Activated CD4-positive, alpha-beta T cell treated with anti-CD3 and anti-CD28 coated beads for 48 hours (primary cell): Measurements from ENCODE around the gene STK17B.
"Not testable (repeated sequence)": the region's sequence is repeated elsewhere in the genome, so short reads cannot be mapped to it uniquely, and the experiment has no call there.

Source experiments
- DNase-seq: peaks from one replicate; pipeline ENCODE4 v3.0.0-alpha.2; 2020

The STK17B gene

DNA sequence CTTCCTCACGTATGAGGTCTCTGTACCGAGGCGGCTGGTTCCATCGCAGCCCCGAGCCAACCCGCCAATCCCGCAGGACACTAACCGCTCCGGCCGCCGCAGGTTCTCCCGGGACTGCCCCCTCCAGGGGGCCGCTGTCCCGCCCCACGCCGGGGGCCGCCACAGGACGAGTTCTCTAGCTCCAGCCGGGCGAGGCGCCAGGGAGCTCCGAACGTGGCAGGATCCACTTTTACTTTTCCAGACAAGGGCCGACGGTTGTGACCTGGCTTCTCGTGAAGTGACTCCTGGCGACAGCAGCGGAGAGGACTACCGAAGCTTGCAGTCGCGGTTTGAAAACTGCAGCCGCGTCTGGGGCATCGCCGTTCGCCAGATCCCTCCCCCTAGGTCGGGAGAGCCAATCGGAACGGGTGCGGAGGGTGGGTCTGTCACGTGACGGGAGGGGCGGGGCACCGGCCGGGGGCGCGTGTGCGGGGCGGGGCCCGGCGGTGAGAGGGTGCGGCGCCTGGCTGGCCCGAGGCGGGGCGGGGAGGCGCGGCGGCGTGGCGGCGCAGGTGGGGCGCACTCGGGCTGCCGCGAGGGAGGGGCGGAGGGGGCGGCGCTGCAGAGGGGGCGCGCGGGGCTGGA, at the start of gene STK17B:
Gene STK17B (minus strand): TSS at position 331 of the 624 bp plus-strand sequence. CDS start 8,195 bp downstream, outside the sequence.
- peak; percentile 98 for DNase-seq

DNA sequence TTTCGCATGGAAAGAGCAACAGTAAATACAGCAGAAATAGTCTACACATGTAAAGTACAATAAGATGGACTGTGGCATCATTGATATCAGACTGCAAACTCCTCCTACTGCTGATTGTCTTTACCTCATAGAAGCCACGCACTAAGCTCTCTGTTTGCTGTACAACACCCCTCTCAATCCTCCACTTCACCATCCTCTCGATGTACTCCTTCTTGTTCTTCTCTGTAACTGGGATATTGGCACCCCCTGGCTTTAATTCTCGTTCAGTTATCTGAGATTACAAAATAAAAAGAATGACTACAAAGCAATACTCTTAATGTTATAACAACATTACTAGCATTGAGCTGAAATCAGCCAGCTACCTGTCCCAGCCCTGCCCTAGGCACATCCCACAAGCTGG, 49.3 kb upstream of the STK17B start:
- no peak for DNase-seq

DNA sequence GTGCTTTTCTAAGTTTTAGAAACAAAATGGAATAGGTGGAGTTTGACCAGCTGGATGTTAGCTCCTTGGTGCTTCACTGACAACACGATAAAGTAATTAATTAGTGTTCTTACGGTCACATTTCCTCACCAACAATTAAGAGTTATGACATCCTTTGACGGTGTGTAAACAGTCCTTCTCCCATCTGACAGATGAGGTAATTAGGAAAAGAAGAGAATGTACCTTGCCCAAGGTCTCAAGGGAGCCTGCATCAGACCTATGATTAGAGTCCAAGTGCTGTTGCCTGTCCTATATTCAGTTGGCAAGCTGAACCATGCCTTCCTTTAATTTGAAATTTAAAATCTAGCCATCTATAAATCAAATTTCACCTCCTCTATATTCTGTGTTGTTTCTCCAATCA, 48.3 kb upstream of the STK17B start:
- no peak for DNase-seq

DNA sequence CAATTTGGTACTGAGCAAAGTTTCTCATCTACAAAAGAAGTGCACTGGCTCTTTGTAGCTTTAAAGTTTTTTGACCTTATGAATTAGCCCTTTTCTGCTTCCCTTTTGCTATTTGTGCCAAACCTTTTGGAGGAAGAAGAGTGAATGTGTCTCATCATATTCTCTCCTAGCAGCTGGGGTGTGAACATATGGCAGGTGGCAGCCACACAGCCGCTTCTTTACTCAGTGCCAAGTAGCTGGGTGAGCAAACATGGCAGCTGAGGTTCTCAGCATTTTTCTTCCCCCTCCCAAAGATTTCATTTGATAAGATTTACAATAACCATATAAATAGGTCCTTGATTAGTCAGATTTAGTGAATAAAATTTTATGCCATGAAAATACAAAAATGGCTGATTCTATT, 46.7 kb upstream of the STK17B start:
- DNase-seq, result no peak

DNA sequence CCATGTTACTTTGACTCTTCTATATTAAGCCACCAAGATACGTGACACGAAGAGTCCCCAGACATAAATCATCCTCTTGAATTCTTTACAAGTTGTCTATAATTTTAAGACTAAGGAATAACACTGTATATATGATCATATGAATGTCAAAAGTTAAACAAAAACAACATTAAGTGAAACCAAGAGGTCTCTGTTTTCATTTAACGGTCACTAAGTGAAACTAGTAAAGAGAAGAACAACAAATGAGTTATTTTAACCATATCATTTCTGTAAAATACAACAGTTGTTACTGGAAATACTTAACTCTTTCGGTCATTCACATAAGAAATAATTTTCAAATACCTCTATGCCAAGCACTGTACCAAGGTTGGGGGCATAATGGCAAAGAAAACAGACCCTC, 45.7 kb upstream of the STK17B start:
- DNase-seq, result no peak

DNA sequence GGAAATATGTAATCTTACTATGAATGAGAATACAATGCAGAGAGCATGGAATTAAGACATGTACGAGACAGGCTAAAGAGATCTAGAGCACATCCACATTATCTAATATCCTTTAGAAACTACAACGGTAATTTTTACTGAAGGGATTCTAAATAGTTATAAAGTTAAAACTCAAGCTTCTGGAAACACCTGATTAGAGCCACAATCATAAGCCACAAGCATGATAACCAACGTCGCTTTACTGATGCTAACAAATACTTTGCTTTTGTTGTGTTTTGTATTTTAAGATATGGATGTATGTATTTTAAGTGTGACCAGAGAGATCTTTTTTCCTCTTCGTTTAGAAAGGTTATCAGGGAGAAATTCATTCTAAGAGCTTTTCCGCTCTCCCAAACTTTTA, 44.0 kb upstream of the STK17B start:
- no peak for DNase-seq

DNA sequence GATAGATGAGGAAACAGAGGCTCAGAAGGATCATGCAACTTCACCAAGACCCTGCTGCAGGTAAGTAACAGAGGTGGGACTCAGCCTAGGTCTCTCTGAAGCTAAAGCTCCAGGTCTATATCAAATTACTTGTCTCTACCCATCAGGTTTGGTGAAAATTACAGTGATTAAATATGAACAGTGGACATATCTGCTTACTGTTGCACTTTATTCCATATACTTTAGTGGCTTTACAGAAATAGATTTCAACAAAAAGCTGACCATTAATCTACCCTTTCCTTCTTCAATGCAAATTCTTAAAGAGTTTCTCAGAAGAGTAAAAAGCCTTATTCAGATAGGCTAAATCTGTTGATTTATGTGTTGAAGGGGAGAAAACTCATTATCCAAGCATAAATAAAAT, 42.8 kb upstream of the STK17B start:
- DNase-seq, result no peak

DNA sequence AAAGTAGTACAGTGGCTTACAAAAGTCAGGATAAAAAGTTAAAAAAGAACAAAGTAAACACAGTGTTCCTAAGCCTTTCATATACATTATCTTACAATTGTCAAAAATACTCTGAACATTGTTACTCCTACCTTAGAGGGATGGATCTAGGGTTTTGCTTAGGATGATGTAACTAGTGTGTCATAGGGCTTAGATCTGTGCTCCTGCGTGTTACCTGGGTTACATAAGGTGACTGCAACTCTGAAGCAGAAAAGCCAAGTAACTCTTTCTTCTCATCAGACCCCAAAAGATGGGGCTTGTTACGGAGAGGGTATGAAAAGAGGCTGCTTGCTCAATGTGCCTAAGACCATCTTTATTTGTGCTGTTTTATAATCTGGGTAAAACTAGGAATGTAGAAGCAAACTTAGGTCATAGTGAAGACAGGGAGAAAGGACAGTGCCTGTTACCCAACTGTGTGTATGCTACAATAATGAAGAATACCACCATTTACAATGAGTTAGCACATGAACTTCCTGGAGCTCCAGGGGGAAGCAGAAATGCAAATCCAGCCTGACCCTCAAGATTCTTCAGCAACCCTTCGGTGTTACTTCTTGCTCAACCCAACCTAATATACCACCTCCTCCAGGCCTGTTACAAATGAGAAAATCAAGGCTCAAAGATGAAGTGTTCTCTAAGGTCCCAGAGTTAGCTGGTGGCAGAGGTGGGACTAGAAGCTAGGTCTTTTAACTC, 42.0 kb upstream of the STK17B start:
- DNase-seq, result no peak

DNA sequence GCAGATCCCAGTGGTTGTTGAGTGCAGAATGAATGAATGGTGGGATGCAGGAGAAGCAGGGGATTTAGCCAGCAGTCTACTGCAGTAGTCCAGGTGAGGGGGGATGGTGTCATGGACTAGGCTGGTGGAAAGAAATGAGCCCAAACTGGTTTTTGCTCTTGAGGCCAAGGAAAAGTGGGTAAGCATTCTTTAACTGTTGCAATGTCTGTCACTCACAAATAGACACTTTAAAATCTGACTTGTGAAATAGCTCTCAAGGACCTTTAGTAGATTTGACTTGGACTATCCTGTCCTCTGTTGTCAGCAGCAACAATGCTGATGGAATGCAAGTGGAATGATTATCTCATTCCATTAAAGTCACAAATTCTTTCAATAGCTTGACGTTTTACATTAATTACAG, 37.5 kb upstream of the STK17B start:
- DNase-seq, result no peak

DNA sequence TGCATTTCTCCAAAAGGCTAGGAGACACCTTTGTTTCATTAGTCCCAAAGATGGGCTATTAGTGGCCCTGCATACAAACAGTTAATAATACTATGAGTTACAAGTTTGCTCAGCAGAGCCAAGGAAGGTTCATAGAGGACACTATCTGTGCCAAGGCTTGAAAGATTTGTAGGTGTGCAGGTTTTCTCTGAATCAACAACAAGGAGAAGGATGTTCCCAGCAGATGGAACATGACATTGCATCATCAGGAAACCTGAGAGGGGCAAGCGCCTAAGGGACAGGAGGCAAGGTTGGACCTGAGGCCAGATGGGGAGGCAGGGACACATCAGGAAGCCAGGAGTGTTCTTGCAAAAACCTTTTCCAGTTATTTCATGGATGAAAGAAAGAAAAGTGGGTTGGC, 35.4 kb upstream of the STK17B start:
- DNase-seq, result no peak

DNA sequence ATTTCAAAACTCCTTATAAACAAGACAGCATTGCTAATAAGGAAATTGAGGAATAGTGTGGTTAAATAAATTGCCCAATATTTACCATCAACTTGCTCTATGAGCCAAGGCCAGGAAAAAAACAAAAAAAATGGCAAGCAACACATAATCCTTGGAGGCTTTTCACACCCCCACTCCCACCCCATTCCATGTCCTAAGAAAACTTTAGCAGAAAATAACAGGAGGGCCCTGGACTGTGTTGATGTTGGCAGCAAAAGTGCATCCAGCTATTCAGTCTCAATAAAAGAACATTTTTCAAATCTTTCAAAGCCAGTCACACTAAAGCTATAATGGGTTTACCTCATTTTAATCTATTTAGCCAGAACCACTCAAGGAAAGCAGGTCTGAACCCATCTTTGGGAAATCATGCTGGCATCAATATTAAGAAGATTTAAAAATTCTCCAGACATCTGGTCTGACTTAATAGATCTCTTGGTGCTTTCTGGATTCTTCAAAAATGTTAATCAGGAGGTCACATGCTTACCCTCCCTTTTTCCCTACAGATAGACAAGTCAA, 34.6 kb upstream of the STK17B start:
- DNase-seq, result no peak

DNA sequence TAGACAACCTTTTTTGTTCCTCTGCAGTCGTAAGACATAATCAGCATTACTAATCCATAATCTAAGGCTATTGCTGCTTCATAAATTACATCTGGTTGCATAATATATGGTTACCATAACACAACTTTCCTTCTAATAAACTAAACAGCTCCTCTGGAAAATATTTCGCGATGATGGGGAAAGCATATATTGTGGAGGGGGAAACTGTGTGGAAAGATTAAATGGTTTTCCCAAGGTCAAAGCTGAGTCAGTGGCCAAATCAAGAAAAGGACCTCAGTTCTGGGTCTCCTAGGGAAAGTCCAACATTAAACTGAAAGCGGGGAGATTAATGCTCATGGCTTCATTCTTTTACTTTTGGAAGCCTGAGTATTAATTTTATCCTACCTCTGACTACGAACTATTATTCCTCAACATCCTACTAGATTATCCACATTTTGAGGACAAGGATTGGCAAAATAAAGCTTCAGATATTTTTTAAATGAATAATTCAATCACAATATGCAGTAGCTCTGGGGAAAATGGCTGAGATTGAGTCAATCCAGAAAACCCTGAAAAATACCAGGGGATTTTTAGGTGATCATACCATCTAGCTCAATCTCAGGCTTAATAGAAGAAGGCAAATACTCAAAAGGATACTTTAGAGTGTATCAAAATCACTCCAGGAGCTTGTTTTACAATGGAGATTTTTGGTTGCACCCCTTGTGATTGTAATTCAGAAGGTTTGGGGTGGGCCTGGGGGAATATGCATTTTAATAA, 33.8 kb upstream of the STK17B start:
- DNase-seq, result no peak

DNA sequence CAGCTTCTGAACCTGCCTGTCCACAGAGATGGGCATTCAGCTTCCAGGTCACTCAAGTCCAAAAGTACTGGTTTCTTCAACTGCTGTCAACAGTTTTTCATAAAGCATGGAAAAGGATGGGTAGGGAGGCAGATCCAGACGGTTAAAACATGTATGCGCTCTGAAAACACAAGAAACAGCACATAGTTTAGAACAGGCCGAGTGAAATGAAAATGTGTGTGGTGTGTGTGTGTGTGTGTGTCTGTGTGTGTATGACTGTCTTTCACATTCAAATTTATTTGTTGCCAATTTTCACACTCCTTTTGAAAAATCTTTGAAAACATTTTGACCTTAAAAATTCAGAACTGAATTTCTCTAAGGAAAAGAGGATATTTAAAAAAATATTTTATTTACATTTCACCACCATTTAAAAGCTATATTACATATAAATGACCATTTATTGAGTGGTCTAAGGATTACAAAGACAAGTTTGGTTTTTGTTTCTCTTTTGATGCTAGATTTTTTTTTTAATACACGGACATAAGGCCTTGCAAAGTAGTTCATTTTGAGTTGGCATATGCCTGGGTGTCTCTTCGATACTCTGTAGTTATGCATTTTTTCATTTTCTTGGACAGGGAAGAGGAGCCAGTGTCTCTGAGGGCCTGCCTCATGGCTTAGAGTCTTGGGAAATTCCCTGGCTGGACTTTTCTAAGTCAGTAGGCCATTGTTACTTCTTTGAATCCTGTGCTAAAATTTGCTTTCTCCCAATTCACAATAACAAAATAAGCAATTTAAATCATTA, 30.0 kb upstream of the STK17B start:
- DNase-seq, result no peak

DNA sequence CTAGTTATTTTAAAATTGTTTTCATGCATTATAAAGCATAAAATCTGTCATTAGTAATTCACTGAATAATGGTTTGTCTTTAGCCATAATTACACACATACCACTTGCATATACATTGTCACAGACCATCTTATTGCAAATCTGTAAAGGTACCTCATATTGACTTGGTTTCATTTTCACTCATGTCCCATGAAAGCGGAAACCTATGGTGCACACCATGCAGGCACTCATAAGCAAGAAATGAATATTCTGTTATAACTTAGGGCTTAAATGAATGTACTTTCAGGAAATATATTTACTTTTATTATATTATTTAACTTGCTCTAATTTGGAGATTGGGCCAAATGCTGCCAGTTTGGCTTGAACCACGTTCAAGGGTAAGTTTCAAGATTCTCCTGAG, 29.2 kb upstream of the STK17B start:
- DNase-seq, result peak; percentile 50

DNA sequence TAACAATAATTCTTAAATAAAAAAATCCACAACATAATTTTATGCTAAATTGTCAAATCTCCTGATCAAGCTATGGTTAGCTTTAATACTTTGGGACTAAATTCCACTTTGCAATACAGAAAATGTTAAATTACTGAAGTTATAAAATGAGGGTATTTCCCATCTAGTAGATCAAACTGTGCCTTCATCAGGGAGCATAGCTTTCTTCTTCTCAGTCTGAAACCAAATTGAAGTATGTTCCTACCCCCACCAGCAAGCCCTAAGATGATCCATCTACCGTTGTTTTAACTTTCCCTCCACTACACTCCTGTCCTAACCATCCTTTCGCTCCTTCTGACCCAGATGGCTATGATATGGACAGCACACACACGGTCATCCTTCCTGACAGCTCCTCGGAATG, 24.4 kb upstream of the STK17B start:
- DNase-seq, result no peak

DNA sequence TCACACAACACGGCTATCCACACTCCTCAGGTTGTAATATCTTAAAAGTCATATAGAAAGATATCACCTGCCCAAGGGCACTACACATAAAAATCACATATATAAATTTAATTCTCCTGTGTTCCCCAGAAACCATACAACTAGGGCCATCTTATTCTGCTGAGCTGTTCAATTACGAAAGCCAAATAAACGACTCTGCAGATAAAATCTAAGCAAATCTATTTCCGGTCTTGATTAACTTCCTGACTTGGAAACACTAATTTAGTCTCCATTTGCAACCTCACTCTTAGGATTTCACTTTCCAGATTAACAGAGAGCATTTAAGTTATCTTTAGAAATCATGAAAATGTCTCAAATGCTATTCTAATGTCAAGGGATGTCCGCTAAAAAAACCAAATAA, 23.9 kb upstream of the STK17B start:
- DNase-seq, result no peak

DNA sequence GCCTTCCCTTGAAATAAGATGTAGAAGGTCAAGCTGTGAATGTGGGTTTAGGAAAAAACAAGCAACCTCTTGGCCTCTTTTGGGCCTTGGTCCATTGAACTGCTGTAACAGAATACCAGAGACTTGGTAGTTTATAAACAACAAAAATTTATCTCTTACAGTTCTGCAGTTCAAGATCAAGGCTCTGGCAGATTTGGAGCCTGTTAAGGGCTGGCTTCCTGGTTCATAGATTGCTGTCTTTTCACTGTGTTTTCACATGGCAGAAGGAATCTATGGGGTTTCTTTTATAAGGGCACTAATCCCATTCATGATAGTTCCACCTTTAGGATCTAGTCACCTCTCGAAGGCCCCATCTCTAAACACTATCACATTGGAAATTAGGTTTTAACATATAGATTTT, 20.2 kb upstream of the STK17B start:
- no peak for DNase-seq

DNA sequence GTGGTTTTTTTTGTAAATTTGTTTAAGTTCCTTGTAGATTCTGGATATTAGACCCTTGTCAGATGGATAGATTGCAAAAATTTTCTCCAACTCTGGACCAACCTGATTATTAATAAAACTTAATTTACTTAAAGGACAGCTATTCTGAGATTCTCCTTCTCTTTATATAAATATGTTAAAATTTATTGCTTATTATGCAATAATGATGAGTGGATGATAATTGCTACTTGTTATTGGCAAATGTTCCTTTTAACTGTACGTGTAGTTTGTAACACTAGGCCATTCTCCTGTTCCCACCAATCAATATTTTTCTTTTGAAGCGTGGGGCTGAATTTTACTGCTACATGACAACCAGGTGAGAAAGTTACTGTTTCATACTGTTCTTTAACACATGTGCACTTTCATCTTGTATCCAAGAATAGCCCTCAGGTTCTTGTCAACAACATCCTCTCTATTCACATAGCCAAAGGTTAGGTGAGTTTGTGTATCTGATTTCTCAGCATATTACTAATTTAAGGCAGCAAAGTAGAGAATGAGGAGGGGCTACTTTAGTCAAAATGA, 16.6 kb upstream of the STK17B start:
- DNase-seq, result no peak

DNA sequence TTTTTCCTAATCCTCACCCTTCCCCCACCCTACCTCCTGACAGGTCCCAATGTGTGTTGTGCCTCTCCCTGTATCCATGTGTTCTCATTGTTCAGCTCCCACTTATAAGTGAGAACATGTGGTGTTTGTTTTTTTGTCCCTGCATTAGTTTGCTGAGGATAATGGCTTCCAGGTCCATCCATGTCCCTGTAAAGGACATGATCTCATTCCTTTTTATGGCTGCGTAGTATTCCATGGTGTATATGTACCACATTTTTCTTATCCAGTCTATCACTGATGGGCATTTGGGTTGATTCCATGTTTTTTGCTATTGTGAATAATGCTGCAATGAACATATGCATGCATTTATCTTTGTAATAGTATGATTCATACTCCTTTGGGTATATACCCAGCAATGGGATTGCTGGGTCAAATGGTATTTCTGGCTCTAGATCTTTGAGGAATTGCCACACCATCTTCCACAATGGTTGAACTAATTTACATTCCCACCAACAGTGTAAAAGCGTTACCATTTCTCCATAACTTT, 15.9 kb upstream of the STK17B start:
- DNase-seq, result not testable (repeated sequence)

DNA sequence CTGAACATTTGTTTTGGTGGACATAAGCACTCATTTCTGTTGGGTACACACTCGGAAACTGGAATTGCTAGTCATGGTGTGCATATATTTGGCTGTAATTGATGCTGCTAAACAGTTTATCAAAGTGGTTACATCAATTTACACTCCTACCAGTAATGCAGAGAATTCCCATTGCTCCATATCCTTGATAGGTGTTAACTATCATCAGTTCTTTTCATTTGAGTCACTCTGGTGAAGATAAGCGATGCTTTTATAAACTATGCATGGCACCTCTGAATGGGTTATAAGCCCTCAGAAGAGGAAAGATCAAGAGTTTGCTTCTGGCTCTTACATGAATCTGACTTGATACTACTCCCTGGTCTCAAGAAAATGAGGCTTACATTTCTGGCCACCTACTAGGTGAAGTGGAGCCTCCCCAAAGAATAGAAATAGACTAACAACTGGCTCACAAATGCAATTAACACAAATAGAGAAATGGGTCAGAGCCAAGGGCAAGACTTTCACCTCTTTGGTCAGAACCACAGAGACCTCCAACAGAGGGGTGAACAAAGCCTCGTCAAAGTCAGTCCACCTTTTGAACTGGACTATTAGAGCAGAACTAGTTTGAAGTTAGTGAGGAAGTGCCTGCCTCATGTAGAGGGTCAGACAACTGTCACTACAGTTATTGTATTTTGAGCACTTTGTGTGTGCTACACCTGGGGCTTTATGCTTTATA, 15.0 kb upstream of the STK17B start:
- no peak for DNase-seq

DNA sequence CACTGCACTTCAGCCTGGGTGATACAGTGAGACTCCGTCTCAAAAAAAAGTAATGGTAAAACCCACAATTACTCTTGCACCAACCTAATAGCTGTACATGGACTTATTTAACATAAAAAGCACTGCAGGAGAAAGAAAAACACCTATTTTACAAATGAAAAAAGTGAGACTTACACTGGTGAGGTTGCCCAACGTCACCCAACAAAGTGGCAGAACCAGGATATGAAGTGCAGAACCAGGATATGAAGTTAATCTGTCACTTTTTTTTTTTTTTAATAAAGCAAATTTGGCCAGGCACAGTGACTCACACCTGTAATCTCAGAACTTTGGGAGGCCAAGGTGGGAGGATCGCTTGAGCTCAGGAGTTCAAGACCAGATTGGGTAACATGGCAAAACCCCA, 13.5 kb upstream of the STK17B start:
- DNase-seq, result no peak
